Activated CD8-positive, alpha-beta memory T cell treated with anti-CD3 and anti-CD28 coated beads for 48 hours (primary cell): ENCODE results near the gene TGFB1.
A peak's percentile ranks its signal among the peaks of the same experiment; 100 is the strongest.

ENCODE experiments used
- DNase-seq, 3 experiments: peaks; one replicate each; pipeline ENCODE4 v3.0.0-alpha.2; 2020; ENCODE audit warnings: low read depth in 2 of 3, low spot score in 2 of 3

Gene TGFB1

GRCh38 chr19:41323023-41323422, 30.7 kb downstream of the TGFB1 start:
- DNase-seq: no peak

- DNase-seq: no peak
Measured at GRCh38 chr19:41322451-41322850, 31.3 kb downstream of the TGFB1 start.

GRCh38 chr19:41321600-41322270, 32.0 kb downstream of the TGFB1 start:
- no peak for DNase-seq

GRCh38 chr19:41321204-41321599, 32.5 kb downstream of the TGFB1 start:
- no peak for DNase-seq

- no peak for DNase-seq
Measured at GRCh38 chr19:41320568-41320967, 33.2 kb downstream of the TGFB1 start.

GRCh38 chr19:41320185-41320518, 33.6 kb downstream of the TGFB1 start:
- DNase-seq: no peak

GRCh38 chr19:41319500-41320184, 34.1 kb downstream of the TGFB1 start:
- DNase-seq: no peak

GRCh38 chr19:41318696-41319499, 34.8 kb downstream of the TGFB1 start:
- DNase-seq: no peak

GRCh38 chr19:41316306-41316920, 37.3 kb downstream of the TGFB1 start:
- no peak for DNase-seq

GRCh38 chr19:41311613-41312012, 42.1 kb downstream of the TGFB1 start:
- no peak for DNase-seq

GRCh38 chr19:41311072-41311471, 42.6 kb downstream of the TGFB1 start:
- no peak for DNase-seq

- peak; percentile 78 to 87 (median 83) for DNase-seq
Measured at GRCh38 chr19:41310033-41310831, 43.5 kb downstream of the TGFB1 start, which contains the start of gene CCDC97. TSS of gene CCDC97 (plus strand) at chr19:41310172. CDS start at chr19:41310311, 139 bp downstream.

GRCh38 chr19:41309180-41310032, 44.3 kb downstream of the TGFB1 start:
- no peak for DNase-seq

- DNase-seq: peak; percentile 70 to 99 (median 98)
Measured at GRCh38 chr19:41308450-41309179, 45.1 kb downstream of the TGFB1 start.

GRCh38 chr19:41307954-41308449, 45.7 kb downstream of the TGFB1 start:
- DNase-seq: no peak

GRCh38 chr19:41307090-41307875, 46.4 kb downstream of the TGFB1 start:
- no peak for DNase-seq

GRCh38 chr19:41305927-41306793, 47.6 kb downstream of the TGFB1 start:
- no peak for DNase-seq
